OCI-LY7 (cell line): ENCODE results near the gene DNAI2.

ENCODE experiments used
- CTCF ChIP-seq: fragments of 200-600 bp; sonication (generic); conservative IDR thresholded peaks from 2 replicates; pipeline ENCODE4 v1.5.1; 2014; ENCODE audit warnings: mild to moderate bottlenecking, antibody characterized with exemption, low read length, moderate library complexity, mixed read lengths
- EZH2phosphoT487 ChIP-seq: fragments of 200-600 bp; sonication (generic); IDR thresholded peaks from 2 replicates; pipeline ENCODE4 v1.6.1; 2018; ENCODE audit warnings: low read depth, borderline replicate concordance, mild to moderate bottlenecking, mixed run types, antibody characterized with exemption, low read length, moderate library complexity, mixed read lengths

DNA sequence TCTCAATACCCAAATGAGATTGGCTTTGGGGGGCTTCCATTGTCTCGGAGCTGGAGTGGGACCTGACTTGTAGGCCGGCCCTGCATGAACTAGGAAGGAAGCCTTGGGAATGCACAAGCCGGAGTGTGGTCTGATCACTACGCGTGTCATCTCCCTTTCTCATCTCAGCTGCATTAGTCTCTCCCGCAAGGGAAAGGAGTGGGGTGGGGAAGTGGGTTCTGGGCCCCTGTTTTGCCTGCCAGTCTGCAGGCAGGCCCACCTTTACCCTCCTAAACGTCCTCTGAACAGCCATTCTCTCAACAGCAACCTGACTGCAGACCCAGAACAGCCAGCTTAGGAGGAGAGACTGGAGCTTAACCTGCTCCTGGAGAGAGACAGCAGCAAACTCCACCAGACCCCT is 11.4 kb upstream of the DNAI2 start:
- TF ChIP-seq CTCF (no peak), EZH2phosphoT487 (no peak)
